ENCODE measurements around the gene BAZ1B.
"Not testable (repeated sequence)": the region's sequence is repeated elsewhere in the genome, so short reads cannot be mapped to it uniquely, and the experiment has no call there.

The BAZ1B gene, protein sequence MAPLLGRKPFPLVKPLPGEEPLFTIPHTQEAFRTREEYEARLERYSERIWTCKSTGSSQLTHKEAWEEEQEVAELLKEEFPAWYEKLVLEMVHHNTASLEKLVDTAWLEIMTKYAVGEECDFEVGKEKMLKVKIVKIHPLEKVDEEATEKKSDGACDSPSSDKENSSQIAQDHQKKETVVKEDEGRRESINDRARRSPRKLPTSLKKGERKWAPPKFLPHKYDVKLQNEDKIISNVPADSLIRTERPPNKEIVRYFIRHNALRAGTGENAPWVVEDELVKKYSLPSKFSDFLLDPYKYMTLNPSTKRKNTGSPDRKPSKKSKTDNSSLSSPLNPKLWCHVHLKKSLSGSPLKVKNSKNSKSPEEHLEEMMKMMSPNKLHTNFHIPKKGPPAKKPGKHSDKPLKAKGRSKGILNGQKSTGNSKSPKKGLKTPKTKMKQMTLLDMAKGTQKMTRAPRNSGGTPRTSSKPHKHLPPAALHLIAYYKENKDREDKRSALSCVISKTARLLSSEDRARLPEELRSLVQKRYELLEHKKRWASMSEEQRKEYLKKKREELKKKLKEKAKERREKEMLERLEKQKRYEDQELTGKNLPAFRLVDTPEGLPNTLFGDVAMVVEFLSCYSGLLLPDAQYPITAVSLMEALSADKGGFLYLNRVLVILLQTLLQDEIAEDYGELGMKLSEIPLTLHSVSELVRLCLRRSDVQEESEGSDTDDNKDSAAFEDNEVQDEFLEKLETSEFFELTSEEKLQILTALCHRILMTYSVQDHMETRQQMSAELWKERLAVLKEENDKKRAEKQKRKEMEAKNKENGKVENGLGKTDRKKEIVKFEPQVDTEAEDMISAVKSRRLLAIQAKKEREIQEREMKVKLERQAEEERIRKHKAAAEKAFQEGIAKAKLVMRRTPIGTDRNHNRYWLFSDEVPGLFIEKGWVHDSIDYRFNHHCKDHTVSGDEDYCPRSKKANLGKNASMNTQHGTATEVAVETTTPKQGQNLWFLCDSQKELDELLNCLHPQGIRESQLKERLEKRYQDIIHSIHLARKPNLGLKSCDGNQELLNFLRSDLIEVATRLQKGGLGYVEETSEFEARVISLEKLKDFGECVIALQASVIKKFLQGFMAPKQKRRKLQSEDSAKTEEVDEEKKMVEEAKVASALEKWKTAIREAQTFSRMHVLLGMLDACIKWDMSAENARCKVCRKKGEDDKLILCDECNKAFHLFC (N-terminal part only)

DNA sequence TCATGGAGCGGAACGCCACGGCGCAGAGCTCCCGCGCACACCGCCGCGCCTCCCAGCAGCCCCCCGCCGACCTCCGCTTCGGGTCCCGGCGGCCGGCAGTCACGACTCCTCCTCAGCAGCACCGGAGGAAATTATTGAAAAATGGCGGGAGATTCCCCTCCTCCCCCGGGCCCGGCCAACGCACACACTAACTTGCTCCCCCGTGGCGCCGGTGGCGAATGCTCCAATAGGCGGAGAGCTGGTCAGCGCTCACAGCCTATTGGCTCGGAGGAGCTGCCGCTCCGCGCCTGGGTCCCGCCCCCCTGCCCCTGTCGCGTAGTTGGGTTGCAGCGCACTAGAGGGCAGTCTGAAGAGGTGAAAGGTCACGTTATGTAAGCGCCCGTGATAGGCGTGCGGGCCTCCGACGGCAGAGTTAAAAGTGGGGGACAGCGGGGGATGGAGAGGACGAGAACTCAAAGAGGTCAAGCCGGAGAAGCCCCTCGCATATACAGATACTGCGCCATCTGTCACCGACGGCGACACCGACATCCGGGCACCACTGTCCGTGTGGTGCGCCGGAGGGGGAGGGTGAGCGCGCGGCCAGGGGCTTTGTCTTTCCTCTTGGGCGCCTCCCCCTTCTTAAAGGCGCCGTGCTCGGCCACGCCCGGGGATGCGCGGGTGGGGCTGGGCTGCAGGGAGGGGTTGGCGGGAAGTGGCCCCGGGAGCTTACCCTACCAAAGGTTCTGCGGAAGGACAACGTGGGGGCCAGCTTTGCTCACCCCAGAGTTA lies at the start of gene BAZ1B:
BAZ1B (minus strand) TSS at position 189 of the 768 bp plus-strand sequence. CDS start 360 bp downstream, outside the sequence.
- peak; percentile 95 to 97 for DNase-seq

DNA sequence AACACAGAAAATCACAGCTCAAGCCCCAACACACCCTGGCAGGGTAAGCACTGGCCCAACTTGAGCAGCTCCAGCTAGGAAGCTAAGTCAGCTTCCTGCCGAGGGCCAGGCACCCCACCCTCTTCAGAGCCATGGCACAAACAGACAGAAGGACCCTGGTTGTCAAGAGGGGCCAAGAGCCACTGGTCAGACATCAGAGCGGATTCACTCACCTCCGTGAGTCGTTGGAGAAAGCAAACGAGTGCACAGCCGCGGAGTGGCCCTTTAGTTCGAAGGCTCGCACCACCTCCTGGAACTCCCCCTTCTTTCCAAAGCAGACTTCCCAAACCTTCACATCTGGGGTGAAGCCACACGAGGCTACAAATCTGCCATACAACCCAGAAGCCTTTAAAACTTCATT lies 48.9 kb upstream of the BAZ1B start:
- DNase-seq: no peak

DNA sequence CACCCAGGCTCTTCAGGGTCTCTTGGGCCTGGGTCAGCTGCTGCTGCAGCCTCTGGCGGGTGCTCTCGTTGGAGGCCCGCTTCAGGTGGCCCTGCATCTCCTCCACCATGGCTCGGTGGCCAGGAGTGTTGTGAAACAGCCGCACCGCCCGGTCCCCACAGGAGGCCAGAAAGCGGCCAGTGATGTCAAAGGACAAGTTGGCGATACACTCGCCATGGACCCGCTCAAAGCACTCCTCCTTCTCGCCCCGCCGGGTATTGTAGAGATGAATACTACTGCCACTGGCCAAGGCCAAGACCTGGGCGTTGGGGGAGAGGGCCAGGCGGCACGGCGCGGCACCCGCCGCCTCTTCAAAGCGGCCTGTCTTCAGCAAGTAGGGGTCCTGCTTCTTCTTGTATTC lies 48.4 kb upstream of the BAZ1B start:
- no peak for DNase-seq

DNA sequence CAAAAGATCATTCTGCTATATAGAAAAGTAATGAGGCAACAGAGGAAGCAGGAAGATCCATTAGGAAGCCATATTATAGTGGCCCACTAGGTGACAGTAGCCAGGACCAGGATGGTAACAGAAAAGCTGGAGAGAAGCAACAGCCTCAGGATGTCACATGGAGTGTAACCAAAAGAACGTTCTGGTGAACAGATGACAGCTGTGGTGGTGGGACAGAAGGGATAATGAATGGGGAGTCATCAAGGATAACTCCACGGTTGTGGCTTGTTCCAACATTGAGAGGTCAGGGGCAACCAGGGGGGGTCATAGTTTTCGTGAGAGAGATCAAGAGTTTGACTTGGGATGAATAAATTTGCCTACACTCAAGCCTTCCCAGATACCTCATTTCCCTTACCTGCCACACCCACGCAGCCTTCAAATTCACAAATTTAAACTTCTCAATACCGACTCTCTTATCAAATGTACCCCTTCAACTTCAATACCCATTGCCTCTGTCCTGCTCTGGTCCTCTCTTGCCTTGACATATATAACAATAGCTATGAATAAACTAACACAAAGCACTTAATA lies 47.0 kb upstream of the BAZ1B start:
- no peak for DNase-seq

DNA sequence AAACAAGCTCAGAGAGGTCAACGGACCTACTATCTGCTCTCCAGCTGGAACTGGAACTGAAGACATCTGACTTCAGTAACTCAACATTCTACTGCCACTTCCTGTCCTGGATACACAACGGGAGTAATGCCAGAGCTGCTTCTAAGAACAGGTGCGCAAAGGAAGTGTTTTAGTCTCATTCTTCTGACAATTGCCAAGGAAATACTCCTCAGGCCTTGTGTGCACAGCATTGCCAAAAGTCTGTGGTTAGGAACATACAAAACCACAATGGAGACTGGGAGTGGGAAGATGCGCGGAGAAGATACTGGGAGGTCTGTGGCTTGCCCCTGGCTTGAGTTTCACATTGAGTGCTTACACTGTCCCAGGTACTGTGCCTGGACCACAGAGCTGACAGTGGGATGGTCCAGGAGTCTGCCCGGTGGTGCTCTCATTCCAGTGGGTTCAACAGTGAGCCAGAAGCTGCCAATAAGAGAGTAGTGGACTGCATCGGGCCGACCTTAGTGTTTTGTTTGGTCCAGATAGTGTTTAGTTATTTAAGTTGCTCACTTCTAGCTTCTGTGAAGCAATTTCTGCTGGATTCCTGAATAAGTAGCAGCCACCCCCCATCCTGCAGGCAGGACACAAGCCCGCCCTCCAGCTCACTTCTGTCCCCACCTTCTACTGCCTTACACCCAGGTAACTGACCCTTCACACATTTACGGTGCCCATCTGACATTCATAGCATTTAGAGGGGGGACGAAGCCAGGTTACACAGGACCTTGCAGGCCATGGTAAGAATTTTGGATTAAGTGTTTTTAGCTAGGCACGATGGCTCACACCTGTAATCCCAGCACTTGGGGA lies 46.0 kb upstream of the BAZ1B start:
- DNase-seq: no peak

DNA sequence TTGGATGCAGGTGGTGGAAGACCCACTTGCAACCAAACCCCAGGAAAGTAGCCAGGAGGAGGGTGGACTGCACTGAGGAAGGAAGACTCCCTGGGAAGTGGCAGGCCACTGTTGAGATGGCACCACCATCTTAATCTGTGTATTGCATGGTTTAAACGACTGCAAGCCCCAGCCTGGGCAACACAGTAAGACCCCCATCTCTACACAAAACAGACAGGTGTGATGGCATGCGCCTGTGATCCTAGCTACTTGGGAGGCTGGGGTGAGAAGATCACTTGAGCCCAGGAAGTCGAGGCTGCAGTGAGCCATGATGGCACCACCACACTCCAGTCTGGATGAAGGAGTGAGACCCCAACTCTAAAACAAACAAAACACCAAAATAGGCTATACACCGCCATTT lies 45.0 kb upstream of the BAZ1B start:
- no peak for DNase-seq

DNA sequence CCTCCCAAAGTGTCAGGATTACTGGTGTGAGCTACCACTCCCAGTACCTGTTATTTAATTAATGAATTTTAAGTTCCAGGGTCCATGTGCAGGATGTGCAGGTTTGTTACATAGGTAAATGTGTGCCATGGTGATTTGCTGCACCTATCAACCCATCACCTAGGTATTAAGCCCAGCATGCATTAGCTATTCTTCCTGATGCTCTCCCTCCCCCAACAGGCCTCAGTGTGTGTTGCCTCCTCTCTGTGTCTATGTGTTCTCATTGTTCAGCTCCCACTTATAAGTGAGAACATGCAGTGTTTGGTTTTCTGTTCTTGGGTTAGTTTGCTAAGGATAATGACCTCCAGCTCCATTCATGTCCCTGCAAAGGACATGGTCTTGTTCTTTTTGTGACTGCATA lies 44.3 kb upstream of the BAZ1B start:
- DNase-seq: not testable (repeated sequence)

DNA sequence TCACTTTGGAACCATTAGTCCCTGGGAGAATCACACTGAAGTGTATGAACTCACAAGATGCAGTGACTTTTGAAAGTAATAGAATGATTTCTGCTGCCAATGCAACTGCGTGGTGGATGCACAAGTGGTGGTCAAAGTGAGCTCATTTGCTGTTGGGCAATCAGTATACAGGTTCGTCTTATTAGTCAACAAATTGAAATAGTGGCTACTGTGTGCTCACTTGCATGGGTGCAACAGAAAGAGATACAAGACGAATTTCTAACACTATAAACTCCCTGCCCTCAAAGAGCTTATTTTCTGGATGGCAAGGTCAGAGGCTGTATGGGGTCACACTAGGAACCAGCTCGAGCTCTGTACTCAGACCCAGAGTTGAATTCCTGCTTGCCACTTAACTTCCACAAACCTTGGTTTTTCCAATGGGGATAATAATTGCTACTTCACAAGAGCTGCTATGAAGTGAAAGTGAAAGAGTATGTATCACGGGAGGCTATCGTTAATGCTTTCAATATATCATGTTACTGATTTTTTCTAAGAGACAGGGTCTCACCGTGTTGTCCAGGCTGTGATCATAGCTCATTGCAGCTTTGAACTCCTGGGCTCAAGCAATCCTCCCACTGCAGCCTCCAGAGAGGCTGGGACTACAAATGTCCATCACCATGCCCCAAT lies 43.7 kb upstream of the BAZ1B start:
- DNase-seq: no peak

DNA sequence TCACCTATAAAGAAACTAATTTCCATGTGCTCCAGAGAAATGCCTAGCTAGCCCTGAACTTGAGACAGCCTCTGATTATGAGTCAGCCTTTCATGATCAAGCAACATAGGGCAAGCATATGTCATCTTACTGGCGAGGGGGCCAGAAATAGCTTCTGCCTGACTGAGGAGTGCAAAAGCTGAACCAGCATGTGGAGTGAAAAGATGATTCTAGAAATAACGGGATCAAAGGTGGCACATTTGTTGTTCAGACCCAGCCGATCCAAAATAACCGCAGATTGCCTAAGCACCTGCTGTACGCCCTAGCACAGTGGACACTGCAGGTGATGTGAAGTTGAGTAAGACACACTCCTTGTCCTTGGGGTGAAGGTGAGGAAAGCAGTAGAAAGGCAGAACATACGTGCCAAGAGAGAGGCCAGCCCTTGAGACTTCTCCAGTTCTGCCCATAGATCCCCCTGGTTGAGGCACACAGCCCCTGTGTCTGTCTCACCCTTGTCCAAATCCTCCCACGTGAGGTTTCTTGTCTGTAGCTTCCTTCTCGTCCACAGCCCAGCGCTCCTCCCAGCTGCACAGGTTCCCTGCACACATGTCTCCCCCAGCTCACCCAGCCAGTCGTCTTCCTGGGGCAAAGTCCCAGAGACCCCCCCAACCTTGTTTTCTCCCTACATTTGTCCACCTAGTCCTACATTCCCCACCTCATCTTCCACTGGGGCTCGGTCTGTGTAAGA lies 38.2 kb upstream of the BAZ1B start:
- no peak for DNase-seq

DNA sequence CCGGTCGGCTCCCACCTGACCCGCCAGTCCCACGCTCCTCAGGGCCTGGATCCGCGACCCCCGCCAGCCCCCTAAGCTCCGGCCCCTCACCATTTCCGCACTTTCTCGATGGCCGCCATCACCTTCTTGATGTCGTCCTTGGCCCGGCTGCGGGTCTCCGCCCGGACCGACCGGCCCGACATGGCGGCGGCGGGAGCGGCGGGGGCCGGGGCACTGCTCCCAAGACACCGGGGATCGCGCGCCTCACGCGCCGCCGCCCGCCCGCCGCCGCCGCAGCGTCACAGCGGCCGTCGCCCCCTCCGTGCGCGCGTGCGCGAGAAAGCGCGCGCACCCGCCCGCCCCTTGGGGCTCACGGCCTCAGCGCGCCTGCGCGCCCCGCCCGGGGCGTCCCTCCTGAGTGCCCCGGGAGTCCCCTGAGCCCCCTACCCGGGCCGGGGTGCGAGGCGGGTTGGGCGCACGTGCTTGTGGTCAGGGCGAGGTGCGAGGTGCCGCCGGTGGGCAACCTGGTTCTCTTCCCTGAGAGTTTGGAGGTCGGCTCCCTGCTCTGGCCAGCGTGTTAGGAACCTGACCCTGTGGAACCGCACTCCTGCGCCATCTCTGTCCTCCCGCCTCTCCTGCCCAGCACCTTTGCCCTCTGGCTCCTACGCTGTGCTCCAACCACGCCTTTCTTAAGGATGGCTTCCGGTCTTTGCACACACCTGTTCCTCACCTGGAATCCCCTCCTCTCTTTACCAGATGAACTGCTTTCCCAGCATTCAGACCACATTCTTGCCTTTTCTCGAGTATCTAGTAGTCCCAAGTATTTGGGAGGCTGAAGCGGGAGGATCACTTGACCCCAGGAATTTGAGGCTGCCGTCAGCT lies 35.5 kb upstream of the BAZ1B start, which contains the start of gene BCL7B:
BCL7B (minus strand) TSS at position 294 of the 861 bp plus-strand sequence; CDS start at position 182, 112 bp downstream.
- DNase-seq: peak; percentile 56 to 61

DNA sequence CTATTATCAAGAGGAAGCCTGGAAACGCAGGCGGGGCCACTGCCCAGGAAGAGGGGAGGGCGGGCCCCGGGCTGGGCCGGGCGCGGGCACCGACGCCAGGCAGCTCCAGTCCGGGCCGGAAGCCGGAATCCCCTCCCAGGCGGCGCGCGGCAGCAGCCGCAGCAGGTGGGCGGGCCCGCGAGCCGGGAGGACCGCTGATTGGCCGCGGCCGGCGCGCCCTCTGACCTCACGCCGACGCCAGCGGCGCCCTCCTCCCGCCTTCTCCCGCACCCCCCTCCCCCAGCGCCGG lies 35.0 kb upstream of the BAZ1B start:
- peak; percentile 77 to 81 for DNase-seq

DNA sequence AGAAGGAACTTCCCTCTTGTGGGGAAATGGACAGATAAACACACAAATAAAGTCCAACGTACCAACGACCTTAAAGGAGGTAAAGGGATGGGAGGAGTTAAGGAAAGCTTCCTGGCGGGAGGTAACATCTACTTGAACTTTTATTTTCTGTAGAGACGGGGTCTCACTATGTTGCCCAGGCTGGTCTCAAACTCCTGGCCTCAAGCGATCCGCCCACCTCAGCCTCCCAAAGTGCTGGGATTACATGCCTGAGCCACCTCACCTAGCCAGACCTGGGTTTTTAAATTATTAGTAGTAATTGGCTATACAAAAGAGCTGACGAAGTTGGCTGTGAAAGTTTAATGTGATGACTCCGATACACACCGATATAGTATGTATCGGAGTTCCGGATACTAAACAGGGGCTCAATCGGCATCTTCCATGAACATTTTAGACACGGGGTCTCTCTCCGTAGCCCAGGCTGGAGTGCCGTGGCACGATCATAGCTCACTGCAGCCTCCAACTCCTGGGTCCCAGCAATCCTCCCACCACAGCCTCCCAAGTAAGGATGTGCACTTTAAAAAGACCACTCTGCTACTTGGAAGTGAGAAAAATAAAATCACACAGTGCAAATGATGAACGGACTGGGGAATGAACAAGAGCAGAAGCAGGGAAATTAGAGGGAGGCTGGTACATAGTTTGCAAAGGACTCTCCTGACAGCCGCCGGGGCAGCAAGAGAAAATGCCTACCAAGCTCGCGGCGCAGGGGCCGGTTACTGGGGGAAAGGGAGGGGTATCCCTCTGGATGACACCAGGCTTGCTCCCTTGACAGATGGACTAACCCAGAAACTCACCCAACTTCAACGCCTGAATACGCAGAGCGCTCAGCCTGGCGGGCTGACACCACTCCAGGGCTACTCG lies 34.4 kb upstream of the BAZ1B start:
- no peak for DNase-seq

DNA sequence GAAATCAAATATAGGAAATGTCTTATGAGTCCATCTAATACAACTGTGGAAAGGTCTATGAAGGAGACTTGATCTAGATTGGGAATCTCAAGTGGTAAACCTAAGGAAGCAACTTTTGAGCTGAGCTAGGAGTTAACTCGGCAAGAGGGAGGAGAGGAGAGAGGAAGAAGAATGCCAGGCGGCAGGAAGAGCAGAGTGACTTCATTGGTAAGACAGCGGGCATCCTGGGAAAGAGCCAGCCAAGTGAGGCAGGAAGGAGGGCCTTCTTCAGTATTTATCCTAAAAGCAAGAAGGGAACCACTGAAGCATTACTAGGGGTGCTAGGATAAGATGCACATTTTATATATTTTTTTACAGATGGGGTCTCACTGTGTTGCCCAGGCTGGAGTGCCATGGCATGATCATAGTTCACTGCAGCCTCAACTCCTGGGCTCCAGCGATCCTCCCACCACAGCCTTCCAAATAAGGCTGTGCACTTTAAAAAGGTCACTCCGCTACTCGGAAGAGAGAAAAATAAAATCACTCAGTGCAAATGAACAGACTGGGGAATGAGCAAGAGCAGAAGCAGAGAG lies 33.4 kb upstream of the BAZ1B start:
- DNase-seq: no peak

DNA sequence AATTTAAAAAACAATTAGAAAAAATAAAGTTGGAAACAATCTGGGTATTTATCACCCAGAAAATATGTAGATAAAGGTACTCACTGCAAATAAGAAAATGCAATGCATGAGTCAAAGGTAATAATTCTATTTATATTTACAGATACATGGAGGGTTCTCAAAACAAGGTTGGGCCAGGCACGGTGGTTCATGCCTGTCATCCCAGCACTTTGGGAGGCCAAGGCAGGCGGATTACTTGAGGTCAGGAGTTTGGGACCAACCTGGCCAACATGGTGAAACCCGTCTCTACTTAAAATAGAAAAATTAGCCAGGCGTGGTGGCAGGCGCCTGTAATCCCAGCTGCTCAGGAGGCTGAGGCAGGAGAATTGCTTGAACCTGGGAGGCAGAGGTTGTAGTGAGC lies 28.0 kb upstream of the BAZ1B start:
- not testable (repeated sequence) for DNase-seq

DNA sequence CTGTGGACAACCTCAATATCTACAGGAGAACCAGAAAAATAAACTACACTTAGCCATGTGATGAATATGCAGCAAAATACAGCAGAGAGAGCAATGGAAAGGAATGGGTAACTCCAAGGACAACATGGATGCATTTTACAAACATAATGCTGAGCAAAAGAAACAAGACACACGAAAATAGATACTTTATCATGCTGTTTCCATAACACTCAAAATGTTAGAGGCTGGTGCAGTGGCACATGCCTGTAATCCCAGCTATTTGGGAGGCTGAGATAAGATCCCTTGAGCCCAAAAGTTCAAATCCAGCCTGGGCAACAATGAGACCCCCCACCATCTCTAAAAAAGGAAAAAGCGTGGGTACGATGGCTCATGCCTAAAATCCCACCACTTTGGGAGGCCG lies 27.1 kb upstream of the BAZ1B start:
- DNase-seq: no peak

DNA sequence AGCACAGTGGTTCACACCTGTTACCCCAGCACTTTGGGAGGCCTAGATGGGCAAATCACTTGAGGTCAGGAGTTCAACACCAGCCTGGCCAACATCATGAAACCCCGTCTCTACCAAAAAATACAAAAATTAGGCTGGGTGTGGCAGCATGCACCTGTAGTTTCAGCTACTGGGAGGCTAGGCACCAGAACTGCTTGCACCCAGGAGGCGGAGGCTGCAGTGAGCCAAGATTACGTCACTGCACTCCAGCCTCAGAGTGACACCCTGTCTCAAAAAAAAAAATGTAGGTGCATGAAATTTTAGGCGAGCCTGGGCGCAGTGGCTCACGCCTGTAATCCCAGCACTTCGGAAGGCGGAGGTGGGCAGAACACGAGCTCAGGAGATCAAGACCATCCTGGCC lies 25.7 kb upstream of the BAZ1B start:
- no peak for DNase-seq

DNA sequence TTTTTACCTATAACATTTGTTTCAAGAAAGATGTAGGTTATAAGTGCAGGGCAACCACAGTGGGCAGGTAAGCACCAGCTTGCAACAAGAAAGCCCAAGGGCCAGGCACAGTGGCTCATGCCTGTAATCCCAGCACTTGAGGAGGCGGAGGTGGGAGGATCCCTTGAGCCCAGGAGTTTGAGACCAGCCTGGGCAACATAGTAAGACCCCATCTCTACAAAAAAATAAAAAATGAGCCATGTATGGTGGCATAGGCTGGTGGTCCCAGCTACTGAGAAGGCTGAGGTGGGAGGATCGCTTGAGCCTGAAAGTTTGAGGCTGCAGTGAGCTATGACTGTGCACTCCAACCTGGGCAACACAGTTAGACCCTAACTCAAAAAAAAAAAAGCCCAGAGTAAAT lies 22.6 kb upstream of the BAZ1B start:
- DNase-seq: no peak

All from activated CD4-positive, alpha-beta T cell treated with anti-CD3 and anti-CD28 coated beads, Interleukin-2, amount 50 U/mL, for 4 hours (primary cell).